Cardiac fibroblast (primary cell): ENCODE data around the gene EIF4G1.
A peak's percentile ranks its signal among the peaks of the same experiment; 100 is the strongest.

Experiments
- DNase-seq, 2 donors: peaks; one replicate each; pipeline versions ENCODE4 v3.0.0 to v3.0.0-alpha.2; 2010; ENCODE audit warnings: low read depth in 2 of 2
- H3K4me3 ChIP-seq, 2 donors: replicated peaks in 1 of 2; 1 replicate in 1 of 2; 2 replicates in 1 of 2; pipeline ENCODE4 v1.5.1; 2011; ENCODE audit warnings: low read depth in 2 of 2, low read length in 2 of 2, mild to moderate bottlenecking in 2 of 2, moderate library complexity in 1 of 2
- TF ChIP-seq, protein P1 (sequence below): IDR thresholded peaks from one replicate; pipeline ENCODE4 v1.5.1; 2011; ENCODE audit warnings: low read depth, mild to moderate bottlenecking, low read length, inconsistent platforms

EIF4G1 gene

GRCh38 chr3:184295771-184296170, 18.6 kb upstream of the EIF4G1 start:
- DNase-seq, result no peak
- H3K4me3 ChIP-seq, result no peak overlapping the region
- TF ChIP-seq, protein P1, sequence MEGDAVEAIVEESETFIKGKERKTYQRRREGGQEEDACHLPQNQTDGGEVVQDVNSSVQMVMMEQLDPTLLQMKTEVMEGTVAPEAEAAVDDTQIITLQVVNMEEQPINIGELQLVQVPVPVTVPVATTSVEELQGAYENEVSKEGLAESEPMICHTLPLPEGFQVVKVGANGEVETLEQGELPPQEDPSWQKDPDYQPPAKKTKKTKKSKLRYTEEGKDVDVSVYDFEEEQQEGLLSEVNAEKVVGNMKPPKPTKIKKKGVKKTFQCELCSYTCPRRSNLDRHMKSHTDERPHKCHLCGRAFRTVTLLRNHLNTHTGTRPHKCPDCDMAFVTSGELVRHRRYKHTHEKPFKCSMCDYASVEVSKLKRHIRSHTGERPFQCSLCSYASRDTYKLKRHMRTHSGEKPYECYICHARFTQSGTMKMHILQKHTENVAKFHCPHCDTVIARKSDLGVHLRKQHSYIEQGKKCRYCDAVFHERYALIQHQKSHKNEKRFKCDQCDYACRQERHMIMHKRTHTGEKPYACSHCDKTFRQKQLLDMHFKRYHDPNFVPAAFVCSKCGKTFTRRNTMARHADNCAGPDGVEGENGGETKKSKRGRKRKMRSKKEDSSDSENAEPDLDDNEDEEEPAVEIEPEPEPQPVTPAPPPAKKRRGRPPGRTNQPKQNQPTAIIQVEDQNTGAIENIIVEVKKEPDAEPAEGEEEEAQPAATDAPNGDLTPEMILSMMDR, result no peak

DNA sequence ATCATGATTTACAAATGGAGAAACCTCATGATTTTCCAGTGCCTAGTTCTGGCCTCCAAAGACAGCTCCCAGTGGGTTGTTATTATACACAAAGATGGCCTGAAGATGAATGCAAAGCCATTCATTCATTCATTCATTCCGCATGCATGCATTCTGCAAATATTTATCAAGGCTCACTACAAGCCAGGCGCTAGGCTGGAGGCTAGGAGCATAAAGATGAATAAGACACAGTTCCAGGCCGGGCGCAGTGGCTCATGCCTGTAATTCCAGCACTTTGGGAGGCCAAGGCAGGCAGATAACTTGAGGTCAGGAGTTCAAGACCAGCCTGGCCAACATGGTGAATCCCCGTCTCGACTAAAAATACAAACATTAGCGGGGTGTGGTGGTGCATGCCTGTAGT, 17.8 kb upstream of the EIF4G1 start:
- TF ChIP-seq, protein P1, result no peak
- no peak for DNase-seq
- no peak overlapping the region for H3K4me3 ChIP-seq

- peak within 1 kb of the TSS; percentile 82 to 87 for H3K4me3 ChIP-seq
- TF ChIP-seq, protein P1, result no peak
- DNase-seq, result peak; percentile 97 to 98
Observed at GRCh38 chr3:184298759-184299487, 15.5 kb upstream of the EIF4G1 start, which contains the start of gene PSMD2. PSMD2 (plus strand) TSS chr3:184299241; CDS start chr3:184299267, 26 bp downstream.

DNA sequence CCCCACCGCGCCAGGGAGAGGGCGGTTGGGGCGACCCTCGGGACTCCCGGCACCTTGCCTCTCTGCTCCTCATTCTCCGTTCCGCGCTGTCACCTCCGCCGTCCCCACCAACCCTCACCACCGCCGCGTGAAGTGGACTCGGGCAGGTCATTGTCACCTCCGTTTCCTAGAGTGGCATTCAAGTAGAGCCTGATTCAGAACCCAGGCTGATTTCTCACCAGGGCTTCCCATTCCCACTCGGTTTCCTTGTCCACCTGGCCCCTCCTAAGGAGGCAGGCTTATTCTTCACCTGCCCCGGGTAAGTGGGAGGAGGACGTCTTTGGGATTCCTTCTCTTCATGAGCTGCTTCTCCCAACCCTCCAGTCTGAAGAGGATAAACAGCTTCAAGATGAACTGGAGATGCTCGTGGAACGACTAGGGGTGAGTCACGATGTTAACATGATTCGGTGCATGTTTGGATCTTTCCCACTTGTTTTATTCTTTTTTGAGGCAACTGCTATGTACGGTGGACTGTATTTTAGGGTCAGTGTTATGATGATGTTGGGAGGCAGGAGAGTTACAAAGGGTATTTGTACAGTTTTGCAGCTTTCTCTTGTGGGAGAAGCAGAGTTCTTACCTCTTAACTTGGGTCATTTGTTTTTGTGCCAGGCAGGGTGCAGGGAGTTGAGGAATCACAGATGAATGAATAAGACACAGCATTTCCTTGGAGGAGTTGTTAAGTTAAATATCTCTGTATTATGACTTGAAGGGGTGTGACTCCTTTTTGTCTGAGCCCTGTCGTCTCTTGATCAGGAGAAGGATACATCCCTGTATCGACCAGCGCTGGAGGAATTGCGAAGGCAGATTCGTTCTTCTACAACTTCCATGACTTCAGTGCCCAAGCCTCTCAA, 14.7 kb upstream of the EIF4G1 start:
- peak overlapping the region; percentile 82 to 87 for H3K4me3 ChIP-seq
- DNase-seq, result peak in 1 of 2 donors; percentile 57
- TF ChIP-seq, protein P1, result no peak

DNA sequence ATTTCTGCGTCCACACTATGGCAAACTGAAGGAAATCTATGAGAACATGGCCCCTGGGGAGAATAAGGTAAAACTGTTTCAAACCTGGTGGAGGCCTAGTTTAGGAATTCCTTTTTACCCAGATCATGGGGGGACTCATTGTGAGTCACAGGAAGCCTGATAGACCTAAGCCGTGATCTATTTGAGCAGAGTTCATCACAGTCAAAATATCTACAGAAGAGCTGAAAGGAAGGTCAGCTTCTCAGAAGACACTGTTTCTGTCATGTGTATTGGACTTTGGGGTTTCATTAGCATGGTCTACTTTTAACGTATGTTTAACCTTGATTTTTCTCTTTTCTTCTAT, 14.1 kb upstream of the EIF4G1 start:
- H3K4me3 ChIP-seq, result peak overlapping the region in 1 of 2 donors; percentile 87
- DNase-seq, result peak in 1 of 2 donors; percentile 83
- TF ChIP-seq, protein P1, result no peak

DNA sequence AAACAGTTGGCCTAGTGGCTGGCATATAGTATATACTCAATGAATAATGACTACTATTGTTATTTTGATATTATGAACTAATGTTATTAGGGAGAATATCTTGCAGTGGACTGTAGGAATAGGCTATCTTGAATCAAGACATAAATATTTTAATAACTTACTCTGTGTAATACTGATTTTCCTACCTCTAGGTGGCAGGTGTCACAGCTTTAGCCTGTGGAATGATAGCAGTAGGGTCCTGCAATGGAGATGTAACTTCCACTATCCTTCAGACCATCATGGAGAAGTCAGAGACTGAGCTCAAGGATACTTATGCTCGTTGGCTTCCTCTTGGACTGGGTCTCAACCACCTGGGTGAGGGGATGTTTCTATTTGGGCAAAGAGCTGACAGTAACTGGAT, 8.8 kb upstream of the EIF4G1 start:
- H3K4me3 ChIP-seq, result no peak overlapping the region
- TF ChIP-seq, protein P1, result peak; percentile 34
- DNase-seq, result peak; percentile 33 to 42
